H9 (cell line): Measurements from ENCODE around the gene NDUFAF2. TPM values are rescaled to one million over a fixed set of nuclear protein-coding genes. Genes with fewer than 3 reads are reported as not detected.

ENCODE experiments used
- DNase-seq: peaks from one replicate; pipeline ENCODE4 v3.0.0-alpha.2; 2017
- H2AFZ ChIP-seq: one replicate; pipeline ENCODE4 v1.6.1; 2013; ENCODE audit warnings: mild to moderate bottlenecking, low read length, control low read depth, moderate library complexity
- H2AK5ac ChIP-seq: 2 replicates; pipeline ENCODE4 v1.6.1; 2013; ENCODE audit warnings: low read length, control low read depth, mixed read lengths; ENCODE audit not compliant: insufficient read length
- H2BK120ac ChIP-seq: one replicate; pipeline ENCODE4 v1.6.1; 2013; ENCODE audit warnings: low read depth, mild to moderate bottlenecking, low read length, control low read depth, inconsistent platforms; ENCODE audit not compliant: poor library complexity, severe bottlenecking
- H2BK12ac ChIP-seq: 2 replicates; pipeline ENCODE4 v1.6.1; 2013; ENCODE audit warnings: low read length, control low read depth, mixed read lengths, low read depth; ENCODE audit not compliant: insufficient read length
- H2BK15ac ChIP-seq: 2 replicates; pipeline ENCODE4 v1.6.1; 2013; ENCODE audit warnings: low read depth, low read length, control low read depth
- H2BK20ac ChIP-seq: one replicate; pipeline ENCODE4 v1.6.1; 2013; ENCODE audit warnings: low read depth, mild to moderate bottlenecking, low read length, control low read depth, inconsistent platforms; ENCODE audit not compliant: poor library complexity, severe bottlenecking
- H2BK5ac ChIP-seq: 2 replicates; pipeline ENCODE4 v1.6.1; 2013; ENCODE audit warnings: low read length, control low read depth, mixed read lengths; ENCODE audit not compliant: insufficient read length
- H3K14ac ChIP-seq: 2 replicates; pipeline ENCODE4 v1.6.1; 2013; ENCODE audit warnings: low read length, control low read depth; ENCODE audit not compliant: insufficient read depth
- H3K18ac ChIP-seq: 2 replicates; pipeline ENCODE4 v1.6.1; 2013; ENCODE audit warnings: low read depth, mild to moderate bottlenecking, mixed read lengths, low read length, control low read depth; ENCODE audit not compliant: insufficient read length
- H3K23ac ChIP-seq: 2 replicates; pipeline ENCODE4 v1.6.1; 2013; ENCODE audit warnings: low read length, control low read depth, mixed read lengths, low read depth; ENCODE audit not compliant: insufficient read length
- H3K23me2 ChIP-seq: 2 replicates; pipeline ENCODE4 v1.6.1; 2013; ENCODE audit warnings: low read depth, mild to moderate bottlenecking, mixed read lengths, low read length, control low read depth; ENCODE audit not compliant: insufficient read length, poor library complexity, severe bottlenecking
- H3K27ac ChIP-seq: 2 replicates; pipeline ENCODE4 v1.5.1; 2013; ENCODE audit warnings: low read length, control low read depth, mixed read lengths, low read depth; ENCODE audit not compliant: insufficient read length
- H3K27me3 ChIP-seq: 2 replicates; pipeline ENCODE4 v1.6.1; 2013; ENCODE audit warnings: low read length, control low read depth, inconsistent platforms; ENCODE audit not compliant: insufficient read depth
- H3K4ac ChIP-seq: 2 replicates; pipeline ENCODE4 v1.6.1; 2013; ENCODE audit warnings: low read depth, mild to moderate bottlenecking, control low read depth, inconsistent platforms, low read length, moderate library complexity
- H3K4me1 ChIP-seq: 2 replicates; pipeline ENCODE4 v1.6.1; 2013; ENCODE audit warnings: low read length, control low read depth, inconsistent platforms; ENCODE audit not compliant: insufficient read depth
- H3K4me2 ChIP-seq: 2 replicates; pipeline ENCODE4 v1.6.1; 2013; ENCODE audit warnings: low read length, control low read depth, mixed read lengths; ENCODE audit not compliant: insufficient read length, insufficient read depth
- H3K56ac ChIP-seq: 2 replicates; pipeline ENCODE4 v1.6.1; 2013; ENCODE audit warnings: low read depth, mild to moderate bottlenecking, mixed read lengths, low read length, control low read depth; ENCODE audit not compliant: insufficient read length
- H3K79me1 ChIP-seq: 2 replicates; pipeline ENCODE4 v1.6.1; 2013; ENCODE audit warnings: low read depth, mild to moderate bottlenecking, moderate library complexity, low read length, control low read depth, inconsistent platforms; ENCODE audit not compliant: insufficient read depth, poor library complexity, severe bottlenecking
- H3K79me2 ChIP-seq: 2 replicates; pipeline ENCODE4 v1.6.1; 2013; ENCODE audit warnings: low read length, control low read depth, inconsistent platforms; ENCODE audit not compliant: insufficient read depth
- H3K9ac ChIP-seq: 2 replicates; pipeline ENCODE4 v1.6.1; 2013; ENCODE audit warnings: low read length, control low read depth, mixed read lengths; ENCODE audit not compliant: insufficient read length; ENCODE audit errors: extremely low read depth
- H3K9me3 ChIP-seq: one replicate; pipeline ENCODE4 v1.6.1; 2013; ENCODE audit warnings: low read depth, low read length, inconsistent platforms; ENCODE audit not compliant: control insufficient read depth
- H3T11ph ChIP-seq: one replicate; pipeline ENCODE4 v1.6.1; 2013; ENCODE audit warnings: mild to moderate bottlenecking, low read length, control low read depth, inconsistent platforms
- H4K20me1 ChIP-seq: one replicate; pipeline ENCODE4 v1.6.1; 2013; ENCODE audit not compliant: control insufficient read depth, insufficient read length, insufficient read depth
- H4K5ac ChIP-seq: 2 replicates; pipeline ENCODE4 v1.6.1; 2013; ENCODE audit warnings: low read depth, mild to moderate bottlenecking, mixed read lengths, low read length, control low read depth; ENCODE audit not compliant: insufficient read length
- H4K8ac ChIP-seq: replicated peaks from 2 replicates; pipeline ENCODE4 v1.6.1; 2013; ENCODE audit warnings: low read length, control low read depth, mixed read lengths, low read depth; ENCODE audit not compliant: insufficient read length
- H4K91ac ChIP-seq: 2 replicates; pipeline ENCODE4 v1.6.1; 2013; ENCODE audit warnings: low read depth, mild to moderate bottlenecking, moderate library complexity, mixed read lengths, low read length, control low read depth; ENCODE audit not compliant: insufficient read length
- H3K27ac Mint-ChIP-seq, 3 experiments: 2 replicates in 2 of 3; 3 replicates in 1 of 3; pipeline ENCODE4 v1.8.0; 2020 to 2021; ENCODE audit warnings: mixed read lengths in 3 of 3, mild to moderate bottlenecking in 1 of 3, moderate library complexity in 1 of 3
- H3K27me3 Mint-ChIP-seq: 2 replicates; pipeline ENCODE4 v1.8.0; 2021; ENCODE audit warnings: low read depth, mild to moderate bottlenecking, moderate library complexity, mixed read lengths
- H3K36me3 Mint-ChIP-seq, 3 experiments: 2 replicates in 2 of 3; 3 replicates in 1 of 3; pipeline ENCODE4 v1.8.0; 2020 to 2021; ENCODE audit warnings: low read depth in 3 of 3, mixed read lengths in 3 of 3; ENCODE audit not compliant: insufficient read depth in 1 of 3
- H3K4me1 Mint-ChIP-seq, 2 experiments: 2 replicates each; pipeline ENCODE4 v1.8.0; 2020; ENCODE audit warnings: mixed read lengths in 2 of 2
- H3K4me3 Mint-ChIP-seq, 2 experiments: 2 replicates in 1 of 2; 3 replicates in 1 of 2; pipeline ENCODE4 v1.8.0; 2020 to 2021; ENCODE audit warnings: mild to moderate bottlenecking in 2 of 2, mixed read lengths in 2 of 2, moderate library complexity in 1 of 2
- H3K9me3 Mint-ChIP-seq, 2 experiments: 2 replicates in 1 of 2; 3 replicates in 1 of 2; pipeline ENCODE4 v1.8.0; 2020; ENCODE audit warnings: mild to moderate bottlenecking in 2 of 2, mixed read lengths in 2 of 2, moderate library complexity in 1 of 2
- CTCF ChIP-seq: fragments of 200-600 bp; sonication (generic); conservative IDR thresholded peaks from 3 replicates; pipeline ENCODE4 v1.8.0; 2021; ENCODE audit warnings: antibody characterized with exemption, mild to moderate bottlenecking
- WGBS: extraction: QIAGEN DNeasy Blood & Tissue Kit; methylation state at CpG from one replicate; pipeline ENCODE4 v1.1.7; 2013; ENCODE audit warnings: missing lambda C conversion rate, low lambda C conversion rate, mixed read lengths; ENCODE audit not compliant: insufficient read length; ENCODE audit errors: extremely low coverage; 5-methylcytosine and 5-hydroxymethylcytosine counted together
- total RNA-seq: library from RNA; stranded (reverse); gene quantifications from 2 replicates; pipeline ENCODE4 v1.2.1, GENCODE V29; 2021

The NDUFAF2 gene
- total RNA-seq, 1 experiment from 2014 or later = 31.4 TPM

GRCh38 chr5:60997721-60998120 is 52.7 kb downstream of the NDUFAF2 start:
- Histone ChIP-seq H2AK5ac (no peak overlapping the region), H3K27ac (no peak overlapping the region), H3K4ac (no peak overlapping the region), H2BK20ac (no peak overlapping the region), H2BK12ac (no peak overlapping the region), H3K14ac (no peak overlapping the region), H4K91ac (no peak overlapping the region), H3K4me2 (no peak overlapping the region), H3K18ac (no peak overlapping the region), H2BK15ac (no peak overlapping the region), H4K5ac (no peak overlapping the region), H3T11ph (no peak overlapping the region), H3K9ac (no peak overlapping the region), H3K4me1 (no peaks in the 10 kb centered on the region), H3K23me2 (no peaks in the 10 kb centered on the region), H3K79me1 (no peaks in the 10 kb centered on the region), H3K56ac (no peak overlapping the region), H3K23ac (no peak overlapping the region), H3K9me3 (no peaks in the 10 kb centered on the region), H3K27me3 (no peaks in the 10 kb centered on the region), H4K20me1 (no peaks in the 10 kb centered on the region), H4K8ac (no peak overlapping the region), H3K79me2 (no peaks in the 10 kb centered on the region), H2AFZ (no peak overlapping the region), H2BK120ac (no peak overlapping the region), H2BK5ac (no peak overlapping the region)
- Mint-ChIP-seq H3K27me3 (no peaks in the 10 kb centered on the region), H3K4me3 (no peak overlapping the region), H3K36me3 (peaks cover 4 to 9% (median 6%) of the 10 kb centered on the region in 3 experiments), H3K27ac (no peak overlapping the region), H3K4me1 (peaks cover 12 to 16% of the 10 kb centered on the region in 2 experiments), H3K9me3 (peaks cover 13 to 17% of the 10 kb centered on the region in 2 experiments)
- TF ChIP-seq CTCF = no peak
- no peak for DNase-seq
- no CpG with 5 or more reads among the region's 1 CpG for WGBS
